Right lobe of liver (tissue), 6 donors: Measurements from ENCODE around the gene LRBA. TPM values are rescaled to one million over a fixed set of nuclear protein-coding genes. Genes with fewer than 3 reads are reported as not detected.

Experiments used
- ATAC-seq, 4 donors: fragments of 200-7000 bp; cut with Tn5 transposase; one replicate each; pipeline ENCODE4 v1.9.1; 2020; ENCODE audit warnings: mild to moderate bottlenecking in 4 of 4, moderate library complexity in 4 of 4
- DNase-seq, 3 donors: peaks; one replicate each; pipeline ENCODE4 v3.0.0-alpha.2; 2020
- H3K27ac ChIP-seq, 3 donors: fragments of 200-600 bp; one replicate each; pipeline ENCODE4 v1.8.0; 2022
- H3K27me3 ChIP-seq, 2 donors: fragments of 200-600 bp; one replicate each; pipeline ENCODE4 v1.8.0; 2022
- H3K36me3 ChIP-seq, 4 donors: fragments of 200-600 bp; sonication (generic) in 1 of 4; one replicate each; pipeline versions ENCODE4 v1.5.1 to v1.8.0; 2017 to 2022; ENCODE audit warnings: control low read depth in 1 of 4
- H3K4me1 ChIP-seq, 4 donors: fragments of 200-600 bp; sonication (generic) in 1 of 4; one replicate each; pipeline versions ENCODE4 v1.5.1 to v1.8.0; 2017 to 2022; ENCODE audit warnings: control low read depth in 1 of 4
- H3K4me3 ChIP-seq, 3 donors: fragments of 200-600 bp; one replicate each; pipeline ENCODE4 v1.8.0; 2022
- H3K9me3 ChIP-seq, 4 donors: fragments of 200-600 bp; sonication (generic) in 1 of 4; one replicate each; pipeline versions ENCODE4 v1.5.1 to v1.8.0; 2017 to 2022; ENCODE audit warnings: control low read depth in 1 of 4
- CTCF ChIP-seq, 4 donors: fragments of 200-600 bp in 3 of 4; fragments of 450-650 bp in 1 of 4; IDR thresholded peaks; one replicate each; pipeline versions ENCODE4 v1.5.1 to v1.8.0; 2016 to 2022; ENCODE audit warnings: antibody characterized with exemption in 4 of 4, mild to moderate bottlenecking in 2 of 4
- POLR2A ChIP-seq: fragments of 450-650 bp; IDR thresholded peaks from one replicate; pipeline ENCODE4 v1.6.1; 2017; ENCODE audit warnings: antibody characterized with exemption, mild to moderate bottlenecking
- WGBS: methylation state at CpG from one replicate; pipeline ENCODE4 v1.1.6; 2018; ENCODE audit warnings: low coverage, low lambda C conversion rate; ENCODE audit not compliant: insufficient coverage; ENCODE audit errors: missing lambda C conversion rate; 5-methylcytosine and 5-hydroxymethylcytosine counted together
- intact Hi-C, 2 donors: fragments of 100-400 bp; cut with DNase I; formaldehyde crosslinking; loops; one replicate each; pipeline versions ENCODE4 v1.11.2 to v1.14.1; 2022
- total RNA-seq, 6 experiments: library from RNA; depleted of rRNA in 2 of 6; stranded (reverse); fragments of >200 nt in 2 of 6; fragmentation: NEBNext Ultra II Directional in 3 of 6; extraction: Animal tissue kit (Norgen Biotek cat#: 25700) in 3 of 6; gene quantifications; one replicate each; pipeline versions ENCODE4 v1.1.0 to v1.2.4, GENCODE V29; 2016 to 2023
- donor health status: DM: no; HTN: yes; CAD: no.
- donor health status: DM: no; HTN: no; CAD: no.
- donor health status: DM: no; HTN: no; CAD: no.
- donor health status: DM: no; HTN: yes; CAD: no.
- donor health status: DM: no; HTN: yes; CAD: no.

Gene LRBA
- total RNA-seq, 6 experiments from 2014 or later, result 18.9 to 48.1 (median 24.5) TPM

GRCh38 chr4:150572704-150573504 lies 442.2 kb downstream of the LRBA start:
- WGBS, result 89% methylated on average over 5 of the region's 5 CpGs
- no peaks in the 10 kb centered on the region for H3K4me1 ChIP-seq
- DNase-seq (no peak), ATAC-seq (no peak)
- H3K4me3 ChIP-seq, result no peak overlapping the region
- H3K9me3 ChIP-seq, result no peaks in the 10 kb centered on the region
- TF ChIP-seq POLR2A (no peak), CTCF (IDR thresholded peaks at IDR 0.05) (no peak)
- no peaks in the 10 kb centered on the region for H3K27me3 ChIP-seq
- no peak overlapping the region for H3K27ac ChIP-seq
- intact Hi-C loops, result no loop called here
- H3K36me3 ChIP-seq, result no peaks in the 10 kb centered on the region

- WGBS, result 82% methylated on average over 1 of the region's 1 CpG
- H3K4me1 ChIP-seq, result no peaks in the 10 kb centered on the region
- H3K27me3 ChIP-seq, result no peaks in the 10 kb centered on the region
- H3K4me3 ChIP-seq, result no peak overlapping the region
- ATAC-seq (no peak), DNase-seq (no peak)
- no peak overlapping the region for H3K27ac ChIP-seq
- TF ChIP-seq POLR2A (no peak), CTCF (IDR thresholded peaks at IDR 0.05) (no peak)
- intact Hi-C loops, result no loop called here
- no peaks in the 10 kb centered on the region for H3K9me3 ChIP-seq
- no peaks in the 10 kb centered on the region for H3K36me3 ChIP-seq
Observed at GRCh38 chr4:150570862-150571261, 444.2 kb downstream of the LRBA start.

GRCh38 chr4:150569998-150570535 lies 445.0 kb downstream of the LRBA start:
- H3K9me3 ChIP-seq, result no peaks in the 10 kb centered on the region
- H3K27me3 ChIP-seq, result no peaks in the 10 kb centered on the region
- H3K36me3 ChIP-seq, result no peaks in the 10 kb centered on the region
- no peak for DNase-seq
- 86% methylated on average over 4 of the region's 4 CpGs for WGBS
- no peaks in the 10 kb centered on the region for H3K4me1 ChIP-seq
- intact Hi-C loops, result no loop called here
- ATAC-seq, result no peak
- TF ChIP-seq POLR2A (no peak), CTCF (IDR thresholded peaks at IDR 0.05) (no peak)
- no peak overlapping the region for H3K4me3 ChIP-seq
- H3K27ac ChIP-seq, result no peak overlapping the region

- WGBS, result 91% methylated on average over 5 of the region's 5 CpGs
- Histone ChIP-seq H3K4me1 (no peaks in the 10 kb centered on the region), H3K27me3 (no peaks in the 10 kb centered on the region), H3K9me3 (no peaks in the 10 kb centered on the region), H3K36me3 (no peaks in the 10 kb centered on the region), H3K27ac (no peak overlapping the region), H3K4me3 (no peak overlapping the region)
- ATAC-seq (no peak), DNase-seq (no peak)
- TF ChIP-seq POLR2A (no peak), CTCF (IDR thresholded peaks at IDR 0.05) (no peak)
- intact Hi-C loops, result no loop called here
Observed at GRCh38 chr4:150569384-150569987, 445.6 kb downstream of the LRBA start.
